Peyer's patch (tissue), 4 donors: ENCODE measurements around the gene LDLRAD4.

Experiments
- CTCF ChIP-seq, 6 experiments: fragments of 450-650 bp in 4 of 6; fragments of 200-600 bp in 2 of 6; sonication (generic) in 1 of 6; IDR thresholded peaks; one replicate each; pipeline ENCODE4 v1.5.1; 2017 to 2019; ENCODE audit warnings: antibody characterized with exemption in 6 of 6, mild to moderate bottlenecking in 3 of 6, moderate library complexity in 1 of 6
- POLR2A ChIP-seq, 2 donors: fragments of 450-650 bp; IDR thresholded peaks; one replicate each; pipeline ENCODE4 v1.5.1; 2017; ENCODE audit warnings: antibody characterized with exemption in 2 of 2, mild to moderate bottlenecking in 2 of 2, moderate library complexity in 2 of 2

DNA sequence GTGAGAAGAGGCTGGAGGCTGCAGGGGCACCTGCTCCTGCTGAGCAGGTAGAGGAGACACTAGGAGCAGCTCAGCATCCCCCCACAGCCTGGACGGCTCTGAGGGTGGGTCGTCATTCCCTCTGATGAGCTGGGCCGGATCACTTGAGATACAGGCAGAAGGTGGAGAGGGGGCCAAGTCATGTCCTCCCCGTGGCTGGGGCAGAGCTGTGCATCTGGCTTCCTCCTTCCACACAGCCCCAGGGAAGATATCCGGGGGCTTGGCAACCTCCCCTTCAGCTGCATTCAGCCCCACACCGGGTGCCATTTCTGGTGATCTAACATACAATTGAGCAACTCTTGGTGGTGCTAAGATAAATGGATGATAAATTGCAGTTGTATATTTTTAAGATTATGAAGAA, 236.9 kb downstream of the LDLRAD4 start:
- no peak for TF ChIP-seq CTCF (IDR thresholded peaks at IDR 0.05)
- no peak for TF ChIP-seq POLR2A (IDR thresholded peaks at IDR 0.05)
